WERI-Rb-1 (cell line): Measurements from ENCODE around the gene ADGRE1.
A peak's percentile ranks its signal among the peaks of the same experiment; 100 is the strongest.

Source experiments
- DNase-seq: peaks from one replicate; pipeline ENCODE4 v3.0.0-alpha.2; 2020
- H3K27ac ChIP-seq: fragments of 250-450 bp; sonication (Bioruptor Pico); 2 replicates; pipeline ENCODE4 v1.5.1; 2020; ENCODE audit warnings: mild to moderate bottlenecking, moderate library complexity
- H3K27me3 ChIP-seq: fragments of 250-450 bp; sonication (Bioruptor Pico); 2 replicates; pipeline ENCODE4 v1.5.1; 2021; ENCODE audit warnings: mild to moderate bottlenecking, low read depth, moderate library complexity; ENCODE audit not compliant: insufficient read depth, severe bottlenecking
- H3K36me3 ChIP-seq: fragments of 250-450 bp; sonication (Bioruptor Pico); 2 replicates; pipeline ENCODE4 v1.5.1; 2020; ENCODE audit warnings: mild to moderate bottlenecking, moderate library complexity
- H3K4me3 ChIP-seq: 2 replicates; pipeline ENCODE4 v1.5.1; 2011; ENCODE audit warnings: low read depth, mild to moderate bottlenecking, control low read depth, low read length
- H3K9me3 ChIP-seq: fragments of 250-450 bp; sonication (Bioruptor Pico); 2 replicates; pipeline ENCODE4 v1.5.1; 2021; ENCODE audit warnings: mild to moderate bottlenecking, moderate library complexity; ENCODE audit not compliant: severe bottlenecking
- TF ChIP-seq, protein P1 (sequence below): IDR thresholded peaks from 2 replicates; pipeline ENCODE4 v1.5.1; 2011; ENCODE audit warnings: low read depth, mild to moderate bottlenecking, control low read depth, inconsistent platforms, low read length

ADGRE1 gene

DNA sequence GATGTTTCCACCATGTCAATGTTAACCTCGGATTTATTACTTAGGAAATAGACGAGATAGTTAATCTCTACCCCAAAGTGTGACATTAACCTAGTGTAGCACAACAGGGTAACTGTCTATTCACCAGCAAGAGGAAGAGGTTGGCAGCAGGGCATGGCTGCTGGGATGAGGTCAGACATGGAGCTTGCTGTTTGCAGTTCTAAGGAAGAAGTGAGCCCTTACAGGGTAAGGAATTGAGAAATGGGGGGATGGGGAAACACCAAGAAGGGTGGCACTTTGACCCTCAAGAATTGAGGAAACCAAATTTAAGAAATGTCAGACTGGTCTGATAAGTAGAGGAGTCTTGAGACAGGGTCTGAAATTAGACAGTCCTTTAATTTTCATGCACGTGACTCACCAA is 71.4 kb downstream of the ADGRE1 start:
- TF ChIP-seq, protein P1, sequence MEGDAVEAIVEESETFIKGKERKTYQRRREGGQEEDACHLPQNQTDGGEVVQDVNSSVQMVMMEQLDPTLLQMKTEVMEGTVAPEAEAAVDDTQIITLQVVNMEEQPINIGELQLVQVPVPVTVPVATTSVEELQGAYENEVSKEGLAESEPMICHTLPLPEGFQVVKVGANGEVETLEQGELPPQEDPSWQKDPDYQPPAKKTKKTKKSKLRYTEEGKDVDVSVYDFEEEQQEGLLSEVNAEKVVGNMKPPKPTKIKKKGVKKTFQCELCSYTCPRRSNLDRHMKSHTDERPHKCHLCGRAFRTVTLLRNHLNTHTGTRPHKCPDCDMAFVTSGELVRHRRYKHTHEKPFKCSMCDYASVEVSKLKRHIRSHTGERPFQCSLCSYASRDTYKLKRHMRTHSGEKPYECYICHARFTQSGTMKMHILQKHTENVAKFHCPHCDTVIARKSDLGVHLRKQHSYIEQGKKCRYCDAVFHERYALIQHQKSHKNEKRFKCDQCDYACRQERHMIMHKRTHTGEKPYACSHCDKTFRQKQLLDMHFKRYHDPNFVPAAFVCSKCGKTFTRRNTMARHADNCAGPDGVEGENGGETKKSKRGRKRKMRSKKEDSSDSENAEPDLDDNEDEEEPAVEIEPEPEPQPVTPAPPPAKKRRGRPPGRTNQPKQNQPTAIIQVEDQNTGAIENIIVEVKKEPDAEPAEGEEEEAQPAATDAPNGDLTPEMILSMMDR: no peak
- H3K27ac ChIP-seq: no peak overlapping the region
- no peaks in the 10 kb centered on the region for H3K36me3 ChIP-seq
- peaks cover 33% of the 10 kb centered on the region for H3K27me3 ChIP-seq
- no peak for DNase-seq
- H3K9me3 ChIP-seq: no peaks in the 10 kb centered on the region
- H3K4me3 ChIP-seq: no peak overlapping the region

GRCh38 chr19:6963244-6963852 is 76.0 kb downstream of the ADGRE1 start:
- Histone ChIP-seq H3K4me3 (no peak overlapping the region), H3K36me3 (no peaks in the 10 kb centered on the region), H3K9me3 (peaks cover 4% of the 10 kb centered on the region), H3K27me3 (peaks cover 44% of the 10 kb centered on the region), H3K27ac (no peak overlapping the region)
- no peak for DNase-seq
- TF ChIP-seq, protein P1: no peak

- peaks cover 44% of the 10 kb centered on the region for H3K27me3 ChIP-seq
- H3K9me3 ChIP-seq: peaks cover 4% of the 10 kb centered on the region
- no peak overlapping the region for H3K27ac ChIP-seq
- H3K36me3 ChIP-seq: no peaks in the 10 kb centered on the region
- H3K4me3 ChIP-seq: no peak overlapping the region
- TF ChIP-seq, protein P1: peak; percentile 44
- DNase-seq: peak; percentile 7
Observed at GRCh38 chr19:6963937-6964336, 76.6 kb downstream of the ADGRE1 start.

DNA sequence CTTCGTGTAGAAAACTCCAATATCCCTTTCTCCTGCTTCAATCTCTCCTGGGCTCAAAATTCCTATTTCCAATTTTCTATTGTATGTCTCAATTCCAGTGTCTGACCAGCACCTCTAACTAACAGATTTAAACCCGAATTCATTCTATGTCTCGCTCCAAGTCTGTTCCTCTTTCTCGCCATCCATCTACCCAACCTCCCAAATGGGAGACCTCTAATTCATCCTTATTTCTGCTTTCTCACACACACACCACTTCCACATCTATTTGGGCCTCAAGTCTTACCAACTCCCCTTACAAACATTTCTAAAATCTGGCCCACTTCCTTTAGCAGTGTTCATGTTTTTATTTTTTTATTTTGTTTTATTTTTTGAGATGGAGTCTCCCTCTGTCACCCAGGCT is 80.6 kb downstream of the ADGRE1 start:
- Histone ChIP-seq H3K4me3 (no peak overlapping the region), H3K36me3 (no peaks in the 10 kb centered on the region), H3K27ac (no peak overlapping the region), H3K9me3 (peaks cover 4% of the 10 kb centered on the region), H3K27me3 (peaks cover 70% of the 10 kb centered on the region)
- DNase-seq: no peak
- TF ChIP-seq, protein P1: no peak

GRCh38 chr19:6969490-6969889 is 82.1 kb downstream of the ADGRE1 start:
- no peak for DNase-seq
- TF ChIP-seq, protein P1: no peak
- Histone ChIP-seq H3K27ac (no peak overlapping the region), H3K4me3 (no peak overlapping the region), H3K36me3 (no peaks in the 10 kb centered on the region), H3K9me3 (peaks cover 4% of the 10 kb centered on the region), H3K27me3 (peaks cover 80% of the 10 kb centered on the region)

- no peak overlapping the region for H3K4me3 ChIP-seq
Observed at GRCh38 chr19:6970021-6970420, 82.6 kb downstream of the ADGRE1 start.

More at GRCh38 chr19:6970021-6970420, 82.6 kb downstream of the ADGRE1 start:
- TF ChIP-seq, protein P1: no peak
- Histone ChIP-seq H3K9me3 (peaks cover 1% of the 10 kb centered on the region), H3K27ac (no peak overlapping the region), H3K36me3 (no peaks in the 10 kb centered on the region), H3K27me3 (peaks cover 80% of the 10 kb centered on the region)
- DNase-seq: no peak
